ENCODE measurements around the gene CDC14B.

DNA sequence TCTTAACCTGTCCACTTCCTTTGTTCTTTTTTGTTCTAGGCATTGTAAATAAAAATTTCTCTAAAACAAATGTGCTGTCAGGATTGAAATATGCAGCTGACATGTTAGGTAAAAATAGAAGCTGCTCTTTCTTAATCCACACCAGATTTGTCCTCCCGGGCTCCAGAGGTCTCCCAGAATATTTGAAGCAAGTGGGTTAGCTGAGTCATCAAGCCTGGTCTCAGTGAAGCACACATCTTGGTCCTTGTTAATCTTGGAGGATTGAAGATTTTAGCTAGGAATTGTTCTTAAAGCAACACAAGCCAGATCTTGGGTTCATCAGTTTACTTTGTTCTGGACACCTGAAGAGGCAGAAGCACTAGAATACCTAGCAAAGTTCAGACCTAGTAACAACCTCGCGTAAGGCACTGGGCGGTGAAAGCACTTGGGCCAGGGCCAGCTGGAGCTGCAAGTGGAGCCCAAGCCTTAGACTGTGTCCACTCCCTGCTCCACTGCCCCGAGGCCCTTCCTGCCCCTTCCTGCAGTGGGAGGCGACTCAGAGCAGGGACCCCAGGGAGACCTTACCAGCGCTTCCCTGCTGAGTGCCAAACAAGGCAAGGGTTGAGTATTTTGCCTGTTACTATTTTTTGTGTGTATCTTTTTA, 133.1 kb downstream of the CDC14B start:
- TF ChIP-seq, protein P1, sequence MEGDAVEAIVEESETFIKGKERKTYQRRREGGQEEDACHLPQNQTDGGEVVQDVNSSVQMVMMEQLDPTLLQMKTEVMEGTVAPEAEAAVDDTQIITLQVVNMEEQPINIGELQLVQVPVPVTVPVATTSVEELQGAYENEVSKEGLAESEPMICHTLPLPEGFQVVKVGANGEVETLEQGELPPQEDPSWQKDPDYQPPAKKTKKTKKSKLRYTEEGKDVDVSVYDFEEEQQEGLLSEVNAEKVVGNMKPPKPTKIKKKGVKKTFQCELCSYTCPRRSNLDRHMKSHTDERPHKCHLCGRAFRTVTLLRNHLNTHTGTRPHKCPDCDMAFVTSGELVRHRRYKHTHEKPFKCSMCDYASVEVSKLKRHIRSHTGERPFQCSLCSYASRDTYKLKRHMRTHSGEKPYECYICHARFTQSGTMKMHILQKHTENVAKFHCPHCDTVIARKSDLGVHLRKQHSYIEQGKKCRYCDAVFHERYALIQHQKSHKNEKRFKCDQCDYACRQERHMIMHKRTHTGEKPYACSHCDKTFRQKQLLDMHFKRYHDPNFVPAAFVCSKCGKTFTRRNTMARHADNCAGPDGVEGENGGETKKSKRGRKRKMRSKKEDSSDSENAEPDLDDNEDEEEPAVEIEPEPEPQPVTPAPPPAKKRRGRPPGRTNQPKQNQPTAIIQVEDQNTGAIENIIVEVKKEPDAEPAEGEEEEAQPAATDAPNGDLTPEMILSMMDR (IDR thresholded peaks at IDR 0.05; ENCODE audit: low read depth, low read length, poor library complexity, severe bottlenecking): no peak
- no peak for TF ChIP-seq EZH2phosphoT487 (IDR thresholded peaks at IDR 0.05; ENCODE audit: borderline replicate concordance, low read length)
